SH-SY5Y (cell line): ENCODE measurements around the gene WDR37.

Experiments used
- GATA2 ChIP-seq: IDR thresholded peaks from 2 replicates; pipeline ENCODE4 v1.6.1; 2011; ENCODE audit warnings: mild to moderate bottlenecking, low read depth, low read length
- GATA3 ChIP-seq: IDR thresholded peaks from 2 replicates; pipeline ENCODE4 v1.6.1; 2011; ENCODE audit warnings: low read depth, mild to moderate bottlenecking, low read length, moderate library complexity

- TF ChIP-seq GATA2 (no peak), GATA3 (no peak)
Measured at GRCh38 chr10:1130226-1130625, 74.0 kb downstream of the WDR37 start.
